ENCODE data around the gene CPEB1.
A peak's percentile ranks its signal among the peaks of the same experiment; 100 is the strongest.
"Not testable (repeated sequence)": the region's sequence is repeated elsewhere in the genome, so short reads cannot be mapped to it uniquely, and the experiment has no call there.

The CPEB1 gene

GRCh38 chr15:82649226-82649999 is 2.2 kb upstream of the CPEB1 start:
- DNase-seq (ENCODE audit: low spot score), result no peak

GRCh38 chr15:82648257-82649103 is 1.3 kb upstream of the CPEB1 start:
- DNase-seq (ENCODE audit: low spot score), result peak; percentile 30

GRCh38 chr15:82647835-82648256 is 683 bp upstream of the CPEB1 start:
- DNase-seq (ENCODE audit: low spot score), result no peak

GRCh38 chr15:82646250-82647044 is 716 bp downstream of the CPEB1 start:
- DNase-seq (ENCODE audit: low spot score), result peak; percentile 36

GRCh38 chr15:82644967-82645852 is 2.0 kb downstream of the CPEB1 start:
- DNase-seq (ENCODE audit: low spot score), result not testable (repeated sequence)

GRCh38 chr15:82643992-82644391 is 3.2 kb downstream of the CPEB1 start:
- DNase-seq (ENCODE audit: low spot score), result no peak

GRCh38 chr15:82642656-82643055 is 4.5 kb downstream of the CPEB1 start:
- DNase-seq (ENCODE audit: low spot score), result no peak

GRCh38 chr15:82641129-82641798 is 5.9 kb downstream of the CPEB1 start:
- DNase-seq (ENCODE audit: low spot score), result no peak

GRCh38 chr15:82640672-82641071 is 6.5 kb downstream of the CPEB1 start:
- no peak for DNase-seq (ENCODE audit: low spot score)

- DNase-seq (ENCODE audit: low spot score), result no peak
Observed at GRCh38 chr15:82635798-82636197, 11.4 kb downstream of the CPEB1 start.

GRCh38 chr15:82630033-82630432 is 17.1 kb downstream of the CPEB1 start:
- no peak for DNase-seq (ENCODE audit: low spot score)

- DNase-seq (ENCODE audit: low spot score), result no peak
Observed at GRCh38 chr15:82625136-82625535, 22.0 kb downstream of the CPEB1 start.

- DNase-seq (ENCODE audit: low spot score), result no peak
Observed at GRCh38 chr15:82624438-82624837, 22.7 kb downstream of the CPEB1 start.

- no peak for DNase-seq (ENCODE audit: low spot score)
Observed at GRCh38 chr15:82624008-82624407, 23.2 kb downstream of the CPEB1 start.

- no peak for DNase-seq (ENCODE audit: low spot score)
Observed at GRCh38 chr15:82621970-82622369, 25.2 kb downstream of the CPEB1 start.

GRCh38 chr15:82613747-82614146 is 33.4 kb downstream of the CPEB1 start:
- DNase-seq (ENCODE audit: low spot score), result no peak

GRCh38 chr15:82611348-82611747 is 35.8 kb downstream of the CPEB1 start:
- no peak for DNase-seq (ENCODE audit: low spot score)

GRCh38 chr15:82602195-82602594 is 45.0 kb downstream of the CPEB1 start:
- DNase-seq (ENCODE audit: low spot score), result no peak

GRCh38 chr15:82599862-82600261 is 47.3 kb downstream of the CPEB1 start:
- DNase-seq (ENCODE audit: low spot score), result no peak

GRCh38 chr15:82597815-82598214 is 49.3 kb downstream of the CPEB1 start:
- DNase-seq (ENCODE audit: low spot score), result no peak

- DNase-seq (ENCODE audit: low spot score), result no peak
Observed at GRCh38 chr15:82595766-82596165, 51.4 kb downstream of the CPEB1 start.

Measured in Ammon's horn (tissue), 1 donor.